Memory B cell (primary cell): ENCODE data around the gene LMO7.
"Not testable (repeated sequence)": the region's sequence is repeated elsewhere in the genome, so short reads cannot be mapped to it uniquely, and the experiment has no call there.

ENCODE experiments used
- ATAC-seq: fragments of 150-1000 bp; cut with Tn5 transposase; 2 replicates; pipeline ENCODE4 v1.10.0; 2021; ENCODE audit warnings: low read depth, mild to moderate bottlenecking, moderate library complexity
- DNase-seq, 2 donors: peaks; one replicate each; pipeline ENCODE4 v3.0.0; 2022; ENCODE audit warnings: low spot score in 2 of 2
- H3K27ac Mint-ChIP-seq: one replicate; pipeline ENCODE4 v1.8.0; 2022; ENCODE audit warnings: mild to moderate bottlenecking, moderate library complexity, mixed read lengths
- H3K27me3 Mint-ChIP-seq: one replicate; pipeline ENCODE4 v1.8.0; 2022; ENCODE audit warnings: mixed read lengths
- H3K36me3 Mint-ChIP-seq: one replicate; pipeline ENCODE4 v1.8.0; 2022; ENCODE audit warnings: mild to moderate bottlenecking, mixed read lengths
- H3K4me1 Mint-ChIP-seq: one replicate; pipeline ENCODE4 v1.8.0; 2022; ENCODE audit warnings: mixed read lengths
- H3K4me3 Mint-ChIP-seq: one replicate; pipeline ENCODE4 v1.8.0; 2022; ENCODE audit warnings: mild to moderate bottlenecking, moderate library complexity, mixed read lengths
- H3K9me3 Mint-ChIP-seq: one replicate; pipeline ENCODE4 v1.8.0; 2022; ENCODE audit warnings: mixed read lengths

The LMO7 gene

GRCh38 chr13:75694722-75695121 lies 58.6 kb downstream of the LMO7 start:
- H3K4me1 Mint-ChIP-seq: no peaks in the 10 kb centered on the region
- no peak for ATAC-seq
- H3K27me3 Mint-ChIP-seq: no peaks in the 10 kb centered on the region
- H3K9me3 Mint-ChIP-seq: peaks cover 2% of the 10 kb centered on the region
- H3K4me3 Mint-ChIP-seq: no peak overlapping the region
- H3K27ac Mint-ChIP-seq: no peak overlapping the region
- no peak for DNase-seq
- peaks cover 2% of the 10 kb centered on the region for H3K36me3 Mint-ChIP-seq

GRCh38 chr13:75695908-75696307 lies 59.8 kb downstream of the LMO7 start:
- peak; percentile 51 for ATAC-seq
- not testable (repeated sequence) for H3K4me1 Mint-ChIP-seq, H3K27me3 Mint-ChIP-seq, H3K36me3 Mint-ChIP-seq, H3K27ac Mint-ChIP-seq, H3K9me3 Mint-ChIP-seq
- peak; percentile 62 to 67 for DNase-seq
- peak overlapping the region; percentile 35 for H3K4me3 Mint-ChIP-seq

- H3K27me3 Mint-ChIP-seq: no peaks in the 10 kb centered on the region
- no peak overlapping the region for H3K27ac Mint-ChIP-seq
- H3K9me3 Mint-ChIP-seq: peaks cover 2% of the 10 kb centered on the region
- no peaks in the 10 kb centered on the region for H3K4me1 Mint-ChIP-seq
- no peak overlapping the region for H3K4me3 Mint-ChIP-seq
- ATAC-seq (no peak), DNase-seq (no peak)
- peaks cover 2% of the 10 kb centered on the region for H3K36me3 Mint-ChIP-seq
These were observed 62.9 kb downstream of the LMO7 start for GRCh38 chr13:75699062-75699461.

- not testable (repeated sequence) for ATAC-seq, H3K4me3 Mint-ChIP-seq, H3K27me3 Mint-ChIP-seq, H3K36me3 Mint-ChIP-seq, H3K9me3 Mint-ChIP-seq, H3K27ac Mint-ChIP-seq, DNase-seq, H3K4me1 Mint-ChIP-seq
These were observed 63.6 kb downstream of the LMO7 start for GRCh38 chr13:75699717-75700116.

GRCh38 chr13:75700552-75700951 lies 64.4 kb downstream of the LMO7 start:
- H3K4me3 Mint-ChIP-seq: no peak overlapping the region
- H3K9me3 Mint-ChIP-seq: peaks cover 2% of the 10 kb centered on the region
- ATAC-seq: no peak
- DNase-seq: no peak
- no peak overlapping the region for H3K27ac Mint-ChIP-seq
- H3K27me3 Mint-ChIP-seq: no peaks in the 10 kb centered on the region
- no peaks in the 10 kb centered on the region for H3K4me1 Mint-ChIP-seq
- peaks cover 2% of the 10 kb centered on the region for H3K36me3 Mint-ChIP-seq

GRCh38 chr13:75702476-75702875 lies 66.3 kb downstream of the LMO7 start:
- H3K36me3 Mint-ChIP-seq: peaks cover 2% of the 10 kb centered on the region
- peaks cover 2% of the 10 kb centered on the region for H3K9me3 Mint-ChIP-seq
- no peak overlapping the region for H3K4me3 Mint-ChIP-seq
- H3K27me3 Mint-ChIP-seq: no peaks in the 10 kb centered on the region
- no peak overlapping the region for H3K27ac Mint-ChIP-seq
- no peak for DNase-seq
- no peaks in the 10 kb centered on the region for H3K4me1 Mint-ChIP-seq
- no peak for ATAC-seq

- no peaks in the 10 kb centered on the region for H3K27me3 Mint-ChIP-seq
- H3K36me3 Mint-ChIP-seq: peaks cover 2% of the 10 kb centered on the region
- H3K9me3 Mint-ChIP-seq: peaks cover 2% of the 10 kb centered on the region
- DNase-seq: no peak
- H3K27ac Mint-ChIP-seq: no peak overlapping the region
- no peaks in the 10 kb centered on the region for H3K4me1 Mint-ChIP-seq
- no peak for ATAC-seq
- no peak overlapping the region for H3K4me3 Mint-ChIP-seq
These were observed 67.6 kb downstream of the LMO7 start for GRCh38 chr13:75703769-75704168.

GRCh38 chr13:75704194-75704926 lies 68.2 kb downstream of the LMO7 start:
- Mint-ChIP-seq H3K4me1 (no peaks in the 10 kb centered on the region), H3K4me3 (no peak overlapping the region), H3K27ac (no peak overlapping the region), H3K27me3 (no peaks in the 10 kb centered on the region), H3K36me3 (peaks cover 1% of the 10 kb centered on the region), H3K9me3 (peaks cover 2% of the 10 kb centered on the region)
- DNase-seq (no peak), ATAC-seq (no peak)

GRCh38 chr13:75704927-75705288 lies 68.8 kb downstream of the LMO7 start:
- DNase-seq: no peak
- Mint-ChIP-seq H3K9me3 (no peaks in the 10 kb centered on the region), H3K27me3 (no peaks in the 10 kb centered on the region), H3K36me3 (peaks cover 3% of the 10 kb centered on the region), H3K4me1 (no peaks in the 10 kb centered on the region), H3K27ac (no peak overlapping the region), H3K4me3 (no peak overlapping the region)
- ATAC-seq: no peak

- Mint-ChIP-seq H3K4me3 (no peak overlapping the region), H3K4me1 (peaks cover 2% of the 10 kb centered on the region), H3K27me3 (no peaks in the 10 kb centered on the region), H3K36me3 (peaks cover 3% of the 10 kb centered on the region), H3K9me3 (no peaks in the 10 kb centered on the region), H3K27ac (no peak overlapping the region)
- DNase-seq (no peak), ATAC-seq (no peak)
These were observed 69.3 kb downstream of the LMO7 start for GRCh38 chr13:75705395-75705794.

GRCh38 chr13:75705908-75706307 lies 69.8 kb downstream of the LMO7 start:
- peaks cover 3% of the 10 kb centered on the region for H3K36me3 Mint-ChIP-seq
- no peak overlapping the region for H3K4me3 Mint-ChIP-seq
- peaks cover 4% of the 10 kb centered on the region for H3K4me1 Mint-ChIP-seq
- H3K27ac Mint-ChIP-seq: no peak overlapping the region
- no peak for ATAC-seq
- no peak for DNase-seq
- H3K27me3 Mint-ChIP-seq: no peaks in the 10 kb centered on the region
- H3K9me3 Mint-ChIP-seq: no peaks in the 10 kb centered on the region

- no peaks in the 10 kb centered on the region for H3K9me3 Mint-ChIP-seq
- H3K4me1 Mint-ChIP-seq: peaks cover 4% of the 10 kb centered on the region
- no peak for DNase-seq
- H3K36me3 Mint-ChIP-seq: peaks cover 9% of the 10 kb centered on the region
- no peaks in the 10 kb centered on the region for H3K27me3 Mint-ChIP-seq
- H3K4me3 Mint-ChIP-seq: no peak overlapping the region
- H3K27ac Mint-ChIP-seq: no peak overlapping the region
- ATAC-seq: no peak
These were observed 77.7 kb downstream of the LMO7 start for GRCh38 chr13:75713852-75714251.

- DNase-seq (no peak), ATAC-seq (no peak)
- H3K4me3 Mint-ChIP-seq: no peak overlapping the region
- H3K4me1 Mint-ChIP-seq: no peaks in the 10 kb centered on the region
- no peak overlapping the region for H3K27ac Mint-ChIP-seq
- H3K27me3 Mint-ChIP-seq: no peaks in the 10 kb centered on the region
- H3K36me3 Mint-ChIP-seq: peaks cover 9% of the 10 kb centered on the region
- no peaks in the 10 kb centered on the region for H3K9me3 Mint-ChIP-seq
These were observed 79.7 kb downstream of the LMO7 start for GRCh38 chr13:75715601-75716523.

GRCh38 chr13:75717525-75717924 lies 81.4 kb downstream of the LMO7 start:
- Mint-ChIP-seq H3K27me3 (no peaks in the 10 kb centered on the region), H3K36me3 (peaks cover 10% of the 10 kb centered on the region), H3K27ac (no peak overlapping the region), H3K9me3 (peaks cover 3% of the 10 kb centered on the region), H3K4me1 (no peaks in the 10 kb centered on the region), H3K4me3 (no peak overlapping the region)
- ATAC-seq: no peak
- no peak for DNase-seq
